Measurements from ENCODE around the gene MIX23. TPM values are rescaled to one million over a fixed set of nuclear protein-coding genes. Genes with fewer than 3 reads are reported as not detected.
A peak's percentile ranks its signal among the peaks of the same experiment; 100 is the strongest.

MIX23 gene
- total RNA-seq, 1 experiment from 2014 or later: 76.2 TPM

- intact Hi-C loops (cut with micrococcal nuclease): no loop called here
- TF ChIP-seq CBX3 (IDR thresholded peaks at IDR 0.05; ENCODE audit: low read depth) (no peak), EGR1 (IDR thresholded peaks at IDR 0.05; ENCODE audit: low read depth) (no peak), SP1 (IDR thresholded peaks at IDR 0.05; ENCODE audit: low read depth) (no peak), JUND (IDR thresholded peaks at IDR 0.05) (no peak), ELF1 (IDR thresholded peaks at IDR 0.05; ENCODE audit: borderline replicate concordance, low read depth) (no peak), CTCF (IDR thresholded peaks at IDR 0.05 in 2 of 3, conservative IDR thresholded peaks at IDR 0.05 in 1 of 3; ENCODE audit: borderline replicate concordance in 1 of 3, insufficient read depth in 1 of 3, low read depth in 2 of 3, low read length in 2 of 3) (no peak), ATF3 (IDR thresholded peaks at IDR 0.05) (no peak), POLR2A (IDR thresholded peaks at IDR 0.05; ENCODE audit: borderline replicate concordance, extremely low read depth, insufficient read depth, insufficient read length) (no peak), RAD21 (IDR thresholded peaks at IDR 0.05; ENCODE audit: low read depth) (no peak), YY1 (IDR thresholded peaks at IDR 0.05; ENCODE audit: extremely low read depth, insufficient replicate concordance, low read depth, low read length) (no peak), EZH2 (IDR thresholded peaks at IDR 0.05) (no peak), EZH2phosphoT487 (IDR thresholded peaks at IDR 0.05; ENCODE audit: borderline replicate concordance) (no peak)
- TF ChIP-seq, protein P1, sequence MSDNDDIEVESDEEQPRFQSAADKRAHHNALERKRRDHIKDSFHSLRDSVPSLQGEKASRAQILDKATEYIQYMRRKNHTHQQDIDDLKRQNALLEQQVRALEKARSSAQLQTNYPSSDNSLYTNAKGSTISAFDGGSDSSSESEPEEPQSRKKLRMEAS (IDR thresholded peaks at IDR 0.05): no peak
- no peak overlapping the region for H2AFZ ChIP-seq (ENCODE audit: low read depth, low read length, poor library complexity, severe bottlenecking)
- ATAC-seq (no peak), DNase-seq (ENCODE audit: low read depth, low spot score) (no peak)
- H3K4me3 ChIP-seq (replicated peaks in 1 of 2; ENCODE audit: low read depth in 1 of 2, low read length in 2 of 2): peak overlapping the region; percentile 82 to 84
- CTCF ChIA-PET: interaction anchor here (2.4 kb wide), 1 partner anchor 24 kb away, joined by 5 read pairs; no protein-coding TSS in a partner anchor
- H3K79me2 ChIP-seq (ENCODE audit: insufficient read depth, low read length): peaks cover 28% of the 10 kb centered on the region
- H3K27ac ChIP-seq (ENCODE audit: low read depth, low read length): peak overlapping the region; percentile 25; the same call in 1 of the 2 replicates
- no TSS peak for BruUV-seq (replicated peaks)
- H3K4me1 ChIP-seq (ENCODE audit: control insufficient read depth in 1 of 2, insufficient read depth in 2 of 2, low read length in 2 of 2): peaks cover 6 to 15% of the 10 kb centered on the region in 2 experiments; a peak in 3 of 4 replicates
- H3K9me2 ChIP-seq (ENCODE audit: insufficient read depth): no peaks in the 10 kb centered on the region
- POLR2A ChIA-PET: interaction anchor here (2.3 kb wide), 1 partner anchor 34 kb away, joined by 12 read pairs; the partner anchor contains the start of genes FAM162A and MIX23
- H3K9me3 ChIP-seq (ENCODE audit: control insufficient read depth in 1 of 2, insufficient read depth in 1 of 2, low read depth in 1 of 2, low read length in 2 of 2): no peaks in the 10 kb centered on the region
- H4K20me1 ChIP-seq (ENCODE audit: insufficient read depth): no peaks in the 10 kb centered on the region
- H3K9ac ChIP-seq (ENCODE audit: low read length): peak overlapping the region; percentile 72
- peak overlapping the region; percentile 77 for H3K4me2 ChIP-seq (ENCODE audit: low read length)
- RAD21 ChIA-PET (ENCODE audit: low non-redundant PET in 1 of 2, low total read pairs in 2 of 2, uncharacterized antibody in 2 of 2, unreplicated experiment in 2 of 2): no interaction called here
- H3K27me3 ChIP-seq (ENCODE audit: insufficient read depth, low read length): no peaks in the 10 kb centered on the region
- peaks cover 0 to 6% of the 10 kb centered on the region in 2 experiments; a peak in 2 of 4 replicates for H3K36me3 ChIP-seq (ENCODE audit: control insufficient read depth in 1 of 2, insufficient read depth in 2 of 2, low read length in 2 of 2)
Measured at GRCh38 chr3:122416966-122417365, 33.9 kb upstream of the MIX23 start.

Measured in HCT116 (cell line).